D721Med (cell line): ENCODE results near the gene PPM1K.
A peak's percentile ranks its signal among the peaks of the same experiment; 100 is the strongest.

Experiments
- DNase-seq: peaks from one replicate; pipeline ENCODE4 v3.0.0; 2011; ENCODE audit warnings: low spot score; ENCODE audit not compliant: insufficient read length
- FAIRE-seq: peaks from 2 replicates; lab custom pipeline; 2011; peaks lifted over from hg19 to GRCh38; lab: Jason Lieb, UNC
- CTCF ChIP-seq: IDR thresholded peaks from 2 replicates; pipeline ENCODE4 v1.5.1; 2012; ENCODE audit warnings: mild to moderate bottlenecking, control low read depth; ENCODE audit not compliant: insufficient read depth; ENCODE audit errors: missing control alignments

Gene PPM1K

DNA sequence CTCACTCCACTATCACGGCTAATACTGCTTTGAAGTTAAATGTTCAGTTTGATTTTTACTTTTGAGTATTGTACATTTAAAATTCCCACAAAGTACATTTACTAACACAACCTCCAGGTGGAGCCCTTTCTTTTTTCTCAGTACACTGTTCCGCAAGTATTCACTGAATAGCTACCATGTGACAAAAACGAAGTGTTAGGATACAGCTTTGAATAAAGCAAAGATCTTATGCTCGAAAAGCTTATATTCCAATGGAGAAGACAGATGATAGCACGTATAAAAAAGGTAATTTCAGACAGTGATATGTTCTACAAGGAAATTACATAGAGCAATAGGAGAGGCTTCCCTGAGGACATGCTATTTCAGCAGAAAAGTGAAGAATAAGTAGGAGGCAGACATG lies 65.3 kb downstream of the PPM1K start:
- FAIRE-seq (peak; percentile 55), DNase-seq (no peak)
- TF ChIP-seq CTCF, result peak; percentile 66

DNA sequence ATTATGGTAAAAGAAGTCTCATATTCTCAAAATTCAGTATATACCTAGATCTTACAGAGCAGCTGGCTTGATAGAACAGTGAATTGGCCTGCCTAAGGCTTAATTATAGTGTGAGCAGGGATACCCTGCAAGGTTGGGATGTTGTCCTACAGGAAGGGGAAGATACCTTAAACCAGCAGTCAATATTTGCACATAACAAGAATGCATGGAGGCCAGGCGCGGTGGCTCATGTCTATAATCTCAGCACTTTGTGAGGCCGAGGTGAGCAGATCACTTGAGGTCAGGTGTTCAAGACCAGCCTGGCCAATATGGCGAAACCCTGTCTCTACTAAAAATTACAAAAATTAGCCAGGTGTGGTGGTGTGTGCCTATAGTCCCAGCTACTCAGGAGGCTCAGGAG lies 67.2 kb downstream of the PPM1K start:
- no peak for DNase-seq
- TF ChIP-seq CTCF, result no peak
- no peak for FAIRE-seq

DNA sequence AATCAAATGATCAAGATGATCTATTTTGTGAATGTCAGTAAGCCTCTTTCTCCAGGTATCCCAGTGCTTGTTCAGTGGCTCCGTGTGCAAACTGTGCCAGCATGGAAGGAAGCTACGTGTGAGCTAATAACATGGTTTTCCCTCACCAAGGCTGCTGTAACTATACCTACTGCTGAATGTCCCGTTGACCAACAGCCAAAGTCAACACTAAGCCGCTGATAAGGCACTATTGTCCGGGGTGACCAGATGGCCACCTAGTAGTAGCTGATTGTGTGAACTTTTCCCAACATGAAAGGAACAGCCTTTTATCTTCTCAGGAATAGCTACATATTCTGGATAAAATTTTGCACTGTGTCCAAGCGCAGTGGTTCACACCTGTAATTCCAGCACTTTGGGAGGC lies 68.0 kb downstream of the PPM1K start:
- TF ChIP-seq CTCF, result no peak
- FAIRE-seq, result no peak

DNA sequence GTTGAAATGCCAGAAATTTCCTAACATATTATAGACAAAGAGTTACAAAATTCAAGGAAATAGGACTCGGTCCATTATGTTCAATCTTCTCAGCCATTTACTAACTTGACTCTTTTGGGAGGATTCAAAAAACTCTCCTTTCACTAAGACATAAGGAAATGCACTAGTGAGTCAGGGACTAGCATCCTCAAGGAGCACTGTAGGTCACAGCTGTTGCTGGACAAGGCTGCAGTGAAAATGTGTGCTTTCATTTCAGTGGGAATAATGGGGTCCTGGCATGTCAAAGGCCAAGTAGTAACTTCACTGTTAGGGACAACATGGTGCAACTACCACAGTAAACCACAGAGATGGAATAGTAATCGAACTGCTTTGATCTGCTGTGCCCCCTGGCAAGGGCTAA lies 69.0 kb downstream of the PPM1K start:
- FAIRE-seq (no peak), DNase-seq (no peak)
- no peak for TF ChIP-seq CTCF

More for the DNA sequence above, 68.0 kb downstream of the PPM1K start:
- no peak for DNase-seq

DNA sequence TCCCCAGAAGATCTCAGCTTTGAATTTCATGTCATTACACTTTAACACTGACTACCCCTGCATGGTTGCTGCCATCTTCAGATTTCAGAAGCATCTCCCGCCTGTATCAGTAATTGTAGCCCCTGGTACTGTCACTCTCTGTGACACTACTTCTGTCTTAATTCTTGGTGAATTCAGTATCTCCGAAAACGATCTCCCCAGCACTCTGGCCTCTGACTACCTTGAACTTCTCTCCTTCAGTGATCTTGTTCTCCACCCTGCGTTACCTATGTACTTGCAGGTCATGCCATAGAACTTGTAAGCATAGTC lies 72.2 kb downstream of the PPM1K start:
- no peak for TF ChIP-seq CTCF
- no peak for DNase-seq
- FAIRE-seq, result no peak

DNA sequence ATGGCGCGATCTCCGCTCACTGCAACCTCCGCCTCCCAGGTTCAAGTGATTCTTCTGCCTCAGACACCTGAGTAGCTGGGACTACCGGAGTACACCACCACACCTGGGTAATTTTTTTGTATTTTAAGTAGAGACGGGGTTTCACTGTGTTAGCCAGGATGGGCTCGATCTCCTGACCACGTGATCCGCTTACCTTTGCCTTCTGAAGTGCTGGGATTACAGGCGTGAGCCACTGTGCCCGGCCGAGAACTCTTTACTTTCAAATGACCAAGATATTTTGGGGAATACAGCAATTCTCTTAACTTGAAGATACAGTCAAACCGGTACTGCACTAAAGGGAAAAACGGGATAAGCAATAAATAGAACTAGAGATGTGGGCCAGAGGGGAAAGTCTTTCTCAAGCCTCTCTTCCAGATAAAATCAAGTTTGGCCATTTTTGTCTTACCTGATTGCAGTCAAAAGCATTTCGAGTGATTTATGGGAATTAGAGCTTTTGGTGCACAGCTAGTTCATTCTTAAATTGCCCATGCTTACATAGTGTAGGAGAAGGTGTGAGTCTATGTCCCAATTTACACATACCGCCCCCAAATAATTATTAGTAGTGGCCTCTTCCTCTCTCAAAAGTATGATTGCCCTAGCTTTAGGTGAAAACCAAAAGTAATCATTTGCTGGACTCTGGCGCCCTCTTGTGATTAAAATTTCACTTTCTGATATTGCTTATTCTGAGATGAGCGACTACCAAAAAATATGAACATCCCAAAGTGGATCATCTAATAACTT lies 72.7 kb downstream of the PPM1K start:
- DNase-seq (no peak), FAIRE-seq (peak; percentile 32)
- peak; percentile 81 for TF ChIP-seq CTCF

GRCh38 chr4:88208156-88208555 lies 76.2 kb downstream of the PPM1K start:
- TF ChIP-seq CTCF, result no peak
- DNase-seq, result no peak
- FAIRE-seq, result no peak
